Activated naive CD8-positive, alpha-beta T cell treated with anti-CD3 and anti-CD28 coated beads for 36 hours (primary cell): Measurements from ENCODE around the gene CTIF. TPM values are rescaled to one million over a fixed set of nuclear protein-coding genes. Genes with fewer than 3 reads are reported as not detected.

Experiments
- DNase-seq: peaks from one replicate; pipeline ENCODE4 v3.0.0; 2021
- H3K27ac Mint-ChIP-seq: one replicate; pipeline ENCODE4 v1.8.0; 2022; ENCODE audit warnings: mild to moderate bottlenecking, moderate library complexity, mixed read lengths
- H3K27me3 Mint-ChIP-seq: one replicate; pipeline ENCODE4 v1.8.0; 2022; ENCODE audit warnings: mild to moderate bottlenecking, mixed read lengths
- H3K36me3 Mint-ChIP-seq: one replicate; pipeline ENCODE4 v1.8.0; 2021; ENCODE audit warnings: mild to moderate bottlenecking, mixed read lengths
- H3K4me1 Mint-ChIP-seq: one replicate; pipeline ENCODE4 v1.8.0; 2021; ENCODE audit warnings: mixed read lengths
- H3K4me3 Mint-ChIP-seq: one replicate; pipeline ENCODE4 v1.8.0; 2022; ENCODE audit warnings: mild to moderate bottlenecking, moderate library complexity, mixed read lengths
- H3K9me3 Mint-ChIP-seq: one replicate; pipeline ENCODE4 v1.8.0; 2022; ENCODE audit warnings: mixed read lengths
- total RNA-seq, 2 experiments: library from RNA; stranded (reverse); gene quantifications; one replicate each; pipeline ENCODE4 v1.2.3, GENCODE V29; 2021

Gene CTIF
- total RNA-seq, 2 experiments from 2014 or later: 2.3 to 3.5 TPM

- H3K27ac Mint-ChIP-seq: no peak overlapping the region
- no peaks in the 10 kb centered on the region for H3K36me3 Mint-ChIP-seq
- no peaks in the 10 kb centered on the region for H3K9me3 Mint-ChIP-seq
- no peak for DNase-seq
- no peaks in the 10 kb centered on the region for H3K4me1 Mint-ChIP-seq
- no peaks in the 10 kb centered on the region for H3K27me3 Mint-ChIP-seq
- H3K4me3 Mint-ChIP-seq: no peak overlapping the region
Measured at GRCh38 chr18:48757906-48758305, 219.1 kb downstream of the CTIF start.

DNA sequence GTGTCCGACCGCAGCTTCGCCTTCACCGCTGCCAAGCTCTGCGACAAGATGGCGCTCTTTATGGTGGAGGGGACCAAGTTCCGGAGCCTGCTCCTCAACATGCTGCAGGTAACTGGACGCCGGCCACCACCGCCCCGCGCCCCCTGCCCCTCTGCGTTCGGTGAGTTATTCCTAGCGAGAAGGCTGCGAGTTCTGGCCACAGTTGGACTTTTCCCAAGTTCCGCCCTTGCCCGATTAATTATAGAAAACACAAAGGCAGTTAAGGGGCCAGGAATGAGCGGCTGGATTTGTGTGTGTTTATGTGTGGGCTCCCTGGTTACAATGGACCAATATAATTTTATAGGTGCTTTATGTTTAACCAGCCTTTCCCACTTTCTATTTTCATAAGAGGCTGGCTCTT, 222.8 kb downstream of the CTIF start:
- DNase-seq: no peak
- H3K27ac Mint-ChIP-seq: no peak overlapping the region
- H3K9me3 Mint-ChIP-seq: no peaks in the 10 kb centered on the region
- H3K36me3 Mint-ChIP-seq: no peaks in the 10 kb centered on the region
- H3K27me3 Mint-ChIP-seq: no peaks in the 10 kb centered on the region
- no peak overlapping the region for H3K4me3 Mint-ChIP-seq
- no peaks in the 10 kb centered on the region for H3K4me1 Mint-ChIP-seq

DNA sequence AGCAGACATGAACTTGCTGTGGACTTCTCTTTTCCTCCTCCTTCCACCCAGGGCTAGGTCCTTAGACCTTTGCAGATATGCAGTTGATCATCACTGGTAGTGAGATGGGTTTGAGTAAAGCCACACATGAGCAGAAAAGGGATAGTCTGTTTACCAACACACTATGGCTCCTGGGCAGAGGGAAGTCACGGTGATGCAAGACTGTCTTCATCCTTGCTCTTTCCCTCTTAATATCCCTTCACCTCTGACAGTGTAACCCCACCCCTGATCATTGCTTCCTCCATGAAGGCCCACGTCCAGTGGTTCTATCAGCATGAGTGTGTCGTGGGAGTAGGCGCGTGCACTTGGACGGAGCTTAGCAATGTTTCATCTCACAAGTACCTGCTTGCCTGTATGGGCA, 223.2 kb downstream of the CTIF start:
- no peak for DNase-seq
- Mint-ChIP-seq H3K36me3 (no peaks in the 10 kb centered on the region), H3K27ac (no peak overlapping the region), H3K27me3 (no peaks in the 10 kb centered on the region), H3K9me3 (no peaks in the 10 kb centered on the region), H3K4me3 (no peak overlapping the region), H3K4me1 (no peaks in the 10 kb centered on the region)

DNA sequence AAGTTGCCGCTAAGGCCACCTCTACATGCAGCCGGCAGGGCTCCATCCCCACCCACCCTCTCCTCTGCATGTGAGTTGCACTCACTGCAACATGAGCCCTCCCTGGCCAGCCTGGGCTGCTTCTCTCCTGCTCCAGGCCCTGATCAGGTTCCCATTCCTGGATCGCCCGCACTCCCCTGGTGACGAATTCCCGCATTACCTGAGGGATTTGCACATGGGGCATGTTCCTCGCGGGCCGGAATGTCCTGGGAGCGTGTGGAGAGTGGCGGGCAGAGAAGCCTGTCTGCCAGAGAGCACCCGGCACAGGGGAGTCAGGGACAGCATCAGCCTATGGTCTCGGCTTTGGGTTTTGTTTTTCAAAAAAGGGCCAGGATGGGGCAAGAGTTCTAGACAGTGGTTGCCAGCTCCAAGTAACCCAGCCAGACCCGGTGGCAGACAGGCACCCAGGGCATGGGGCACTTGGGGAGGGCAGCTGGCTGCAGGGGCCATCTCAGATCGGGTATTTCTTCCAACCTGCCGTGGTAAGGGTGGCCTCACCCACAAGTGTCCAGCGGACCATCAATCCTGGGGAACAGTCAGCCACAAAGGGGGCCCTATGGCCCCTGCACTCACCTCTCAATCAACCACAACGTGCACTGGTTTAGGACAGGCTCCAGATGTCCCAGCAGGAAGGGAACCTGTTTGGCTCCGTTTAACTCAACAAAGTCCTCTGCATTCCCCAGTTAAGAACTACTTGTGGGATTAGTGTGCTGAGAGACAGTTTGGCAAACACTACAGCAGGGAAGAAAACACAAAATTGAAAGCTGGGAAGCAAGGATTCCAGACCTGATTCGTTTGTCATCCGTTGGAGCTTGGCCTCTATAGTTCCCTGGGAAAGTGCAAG, 224.2 kb downstream of the CTIF start:
- no peaks in the 10 kb centered on the region for H3K9me3 Mint-ChIP-seq
- H3K36me3 Mint-ChIP-seq: no peaks in the 10 kb centered on the region
- no peak overlapping the region for H3K4me3 Mint-ChIP-seq
- no peaks in the 10 kb centered on the region for H3K27me3 Mint-ChIP-seq
- H3K4me1 Mint-ChIP-seq: no peaks in the 10 kb centered on the region
- H3K27ac Mint-ChIP-seq: no peak overlapping the region
- no peak for DNase-seq

DNA sequence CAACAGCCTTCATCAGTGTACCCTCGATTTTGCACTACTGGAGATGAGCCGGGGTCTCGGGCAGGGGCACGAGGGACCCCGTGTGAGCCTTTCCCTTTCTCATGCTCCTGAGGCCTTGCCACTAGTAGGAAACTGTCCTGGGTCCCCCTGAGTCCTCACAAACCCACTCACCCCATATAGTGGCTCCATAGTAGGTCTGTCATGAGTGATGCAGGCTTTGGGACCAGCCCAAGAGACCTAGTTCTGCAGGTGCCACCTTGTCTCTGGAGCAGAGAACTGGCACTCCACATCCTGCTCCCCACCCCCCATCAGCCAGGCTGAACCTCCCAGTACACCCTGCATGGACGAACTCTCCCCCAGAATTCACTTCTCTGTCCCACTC, 224.9 kb downstream of the CTIF start:
- no peak overlapping the region for H3K4me3 Mint-ChIP-seq
- no peaks in the 10 kb centered on the region for H3K36me3 Mint-ChIP-seq
- H3K27ac Mint-ChIP-seq: no peak overlapping the region
- H3K27me3 Mint-ChIP-seq: no peaks in the 10 kb centered on the region
- H3K4me1 Mint-ChIP-seq: no peaks in the 10 kb centered on the region
- DNase-seq: no peak
- H3K9me3 Mint-ChIP-seq: no peaks in the 10 kb centered on the region

DNA sequence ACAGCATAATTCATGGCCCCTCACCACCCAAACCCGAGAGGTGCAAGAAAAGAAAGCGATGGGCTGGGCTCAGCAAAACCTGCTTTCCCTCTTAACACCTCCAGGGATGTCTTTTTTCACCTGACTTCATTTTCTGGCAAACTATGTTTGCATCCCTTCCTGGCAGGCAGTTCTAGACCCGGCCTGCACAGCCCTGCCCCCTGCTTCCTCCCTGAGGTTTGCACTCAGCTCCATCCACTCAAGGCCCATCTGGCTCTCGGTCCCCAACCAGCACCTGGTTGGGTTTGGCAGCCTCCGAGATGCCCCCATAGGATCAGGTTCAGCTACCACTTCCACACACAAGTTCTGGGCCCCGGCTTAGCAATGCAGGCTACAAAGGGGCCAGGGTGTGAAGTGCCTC, 226.2 kb downstream of the CTIF start:
- no peak overlapping the region for H3K27ac Mint-ChIP-seq
- no peak overlapping the region for H3K4me3 Mint-ChIP-seq
- H3K9me3 Mint-ChIP-seq: no peaks in the 10 kb centered on the region
- no peak for DNase-seq
- H3K36me3 Mint-ChIP-seq: no peaks in the 10 kb centered on the region
- no peaks in the 10 kb centered on the region for H3K27me3 Mint-ChIP-seq
- no peaks in the 10 kb centered on the region for H3K4me1 Mint-ChIP-seq

GRCh38 chr18:48766026-48766425, 227.2 kb downstream of the CTIF start:
- H3K4me3 Mint-ChIP-seq: no peak overlapping the region
- H3K36me3 Mint-ChIP-seq: no peaks in the 10 kb centered on the region
- no peaks in the 10 kb centered on the region for H3K4me1 Mint-ChIP-seq
- no peaks in the 10 kb centered on the region for H3K9me3 Mint-ChIP-seq
- no peak for DNase-seq
- no peaks in the 10 kb centered on the region for H3K27me3 Mint-ChIP-seq
- H3K27ac Mint-ChIP-seq: no peak overlapping the region

GRCh38 chr18:48766487-48766886, 227.7 kb downstream of the CTIF start:
- Mint-ChIP-seq H3K27me3 (no peaks in the 10 kb centered on the region), H3K4me3 (no peak overlapping the region), H3K27ac (no peak overlapping the region), H3K36me3 (no peaks in the 10 kb centered on the region), H3K4me1 (no peaks in the 10 kb centered on the region), H3K9me3 (no peaks in the 10 kb centered on the region)
- no peak for DNase-seq

DNA sequence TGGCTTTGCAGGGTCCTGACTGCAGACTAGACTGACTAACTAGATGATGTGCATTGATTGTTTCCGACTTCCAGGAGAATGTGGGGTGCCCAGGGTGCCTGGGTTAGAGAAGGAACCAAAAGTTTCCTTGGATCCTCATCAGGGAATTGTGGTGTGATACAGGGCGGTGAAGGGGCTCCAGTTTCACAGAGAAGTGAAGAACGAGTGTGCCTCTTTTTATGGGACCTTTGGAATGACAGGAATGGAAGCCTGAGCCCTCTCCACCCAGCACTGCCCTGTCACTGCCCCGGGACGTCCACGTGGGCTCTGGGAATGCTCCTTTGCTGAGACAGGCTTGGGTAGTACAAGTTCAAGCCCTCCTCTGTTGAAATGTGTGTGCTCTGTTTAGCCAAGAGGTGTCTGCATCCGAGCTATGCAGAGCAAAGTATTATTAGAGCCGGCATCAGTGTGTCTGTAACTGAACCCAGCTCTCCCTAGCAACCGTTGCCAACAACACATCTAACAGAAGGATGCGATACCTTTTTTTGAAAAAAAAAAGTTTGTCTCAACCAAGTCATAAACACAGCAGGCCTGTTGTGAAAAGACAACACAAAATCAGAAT, 228.4 kb downstream of the CTIF start:
- Mint-ChIP-seq H3K36me3 (no peaks in the 10 kb centered on the region), H3K27me3 (peaks cover 2% of the 10 kb centered on the region), H3K27ac (no peak overlapping the region), H3K9me3 (no peaks in the 10 kb centered on the region), H3K4me1 (no peaks in the 10 kb centered on the region), H3K4me3 (no peak overlapping the region)
- no peak for DNase-seq

DNA sequence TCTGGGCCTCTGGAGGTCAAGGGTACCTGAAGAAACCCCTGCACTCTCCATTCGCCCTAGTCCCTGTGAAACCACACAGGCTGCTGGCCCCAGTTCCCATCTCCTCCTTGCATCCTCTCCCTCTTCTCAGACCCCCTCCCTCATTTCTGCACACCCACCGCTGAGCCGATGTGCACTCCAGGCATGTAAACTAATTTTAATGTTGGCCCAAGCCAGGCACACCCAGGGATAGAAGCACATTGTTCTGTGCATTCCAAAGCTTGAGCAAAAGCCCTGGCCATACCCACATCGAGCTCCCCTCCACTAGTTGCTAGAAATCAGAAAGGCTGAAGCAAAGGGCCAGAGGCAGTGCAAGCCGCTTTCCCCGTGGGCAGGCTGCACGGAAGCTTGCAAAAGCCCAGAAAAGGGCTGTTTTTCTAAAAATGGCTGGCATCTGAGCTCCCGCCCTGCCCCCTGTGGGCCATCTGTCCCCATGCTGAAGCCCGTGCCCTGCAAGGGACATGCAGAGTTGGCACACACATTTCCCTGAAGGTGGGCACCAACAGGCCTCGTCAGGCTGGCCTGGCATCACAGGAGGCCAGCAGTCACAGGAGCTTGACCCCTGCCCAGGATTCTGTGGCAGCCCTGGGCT, 230.3 kb downstream of the CTIF start:
- Mint-ChIP-seq H3K4me3 (no peak overlapping the region), H3K4me1 (no peaks in the 10 kb centered on the region), H3K9me3 (no peaks in the 10 kb centered on the region), H3K27me3 (peaks cover 8% of the 10 kb centered on the region), H3K36me3 (no peaks in the 10 kb centered on the region), H3K27ac (no peak overlapping the region)
- DNase-seq: no peak

DNA sequence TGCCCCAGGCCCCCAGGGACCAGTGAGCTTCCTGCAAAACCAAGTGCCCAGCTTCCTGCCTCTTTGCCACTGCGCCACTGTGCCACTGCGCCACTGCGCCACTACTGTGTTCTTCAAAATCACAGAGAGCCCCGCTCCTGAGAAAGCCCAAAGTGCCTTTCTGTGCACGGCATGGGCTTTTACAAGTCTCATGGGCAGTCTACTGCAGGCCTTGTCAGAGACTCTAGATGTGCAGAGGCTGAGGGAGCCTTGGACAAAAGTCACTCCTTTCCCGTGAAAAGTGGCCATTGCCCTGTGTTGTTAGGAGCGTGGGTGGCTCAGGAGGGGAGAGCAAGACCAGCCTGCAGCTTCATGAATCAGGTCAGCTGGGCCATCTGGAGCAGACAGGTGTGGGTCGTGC, 231.4 kb downstream of the CTIF start:
- Mint-ChIP-seq H3K4me1 (no peaks in the 10 kb centered on the region), H3K4me3 (no peak overlapping the region), H3K36me3 (no peaks in the 10 kb centered on the region), H3K9me3 (no peaks in the 10 kb centered on the region), H3K27ac (no peak overlapping the region), H3K27me3 (peaks cover 8% of the 10 kb centered on the region)
- DNase-seq: no peak

DNA sequence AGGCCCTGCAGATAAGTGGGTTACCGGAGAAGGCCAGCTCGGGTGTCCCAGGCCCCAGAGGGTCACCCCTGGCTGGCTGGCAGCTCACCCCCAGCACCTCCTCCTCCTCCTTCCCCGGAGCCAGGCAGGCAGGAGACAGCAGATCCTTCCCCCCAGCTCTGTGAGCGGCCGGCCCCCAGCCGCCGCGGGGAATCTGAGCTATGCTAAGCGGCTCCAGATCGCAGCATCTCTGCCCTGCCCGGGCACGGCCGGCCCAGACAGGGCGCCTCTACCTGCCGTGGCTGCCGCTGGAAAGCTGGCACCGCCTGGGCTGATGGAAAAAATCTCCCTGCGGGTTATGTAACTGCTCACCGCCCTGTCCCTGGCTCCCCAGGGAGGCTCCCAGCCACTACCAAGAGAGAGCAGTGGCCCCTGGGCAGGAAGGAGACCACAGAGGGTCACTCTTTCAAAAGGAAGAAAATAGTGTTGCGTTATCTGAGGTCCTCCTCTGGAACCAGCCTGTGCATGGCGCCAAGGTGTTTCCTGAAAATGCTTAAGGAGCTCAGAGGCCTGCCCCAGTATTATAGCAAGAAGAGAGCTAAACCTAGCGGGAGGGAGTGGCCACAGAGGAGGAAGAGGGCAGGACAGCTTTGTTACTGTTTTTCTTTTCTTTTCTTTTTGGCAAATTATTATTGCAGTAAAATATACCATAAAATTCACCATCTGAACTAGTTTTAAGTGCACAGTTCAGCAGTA, 233.0 kb downstream of the CTIF start:
- H3K4me1 Mint-ChIP-seq: no peaks in the 10 kb centered on the region
- H3K27ac Mint-ChIP-seq: no peak overlapping the region
- H3K27me3 Mint-ChIP-seq: peaks cover 8% of the 10 kb centered on the region
- H3K4me3 Mint-ChIP-seq: no peak overlapping the region
- no peaks in the 10 kb centered on the region for H3K9me3 Mint-ChIP-seq
- no peaks in the 10 kb centered on the region for H3K36me3 Mint-ChIP-seq
- DNase-seq: no peak

- H3K27ac Mint-ChIP-seq: no peak overlapping the region
- peaks cover 8% of the 10 kb centered on the region for H3K27me3 Mint-ChIP-seq
- H3K9me3 Mint-ChIP-seq: no peaks in the 10 kb centered on the region
- no peak for DNase-seq
- no peak overlapping the region for H3K4me3 Mint-ChIP-seq
- peaks cover 4% of the 10 kb centered on the region for H3K4me1 Mint-ChIP-seq
- no peaks in the 10 kb centered on the region for H3K36me3 Mint-ChIP-seq
Measured at GRCh38 chr18:48772457-48772856, 233.6 kb downstream of the CTIF start.

- no peak for DNase-seq
- Mint-ChIP-seq H3K27ac (no peak overlapping the region), H3K27me3 (peaks cover 8% of the 10 kb centered on the region), H3K4me1 (peaks cover 8% of the 10 kb centered on the region), H3K4me3 (no peak overlapping the region), H3K9me3 (no peaks in the 10 kb centered on the region), H3K36me3 (no peaks in the 10 kb centered on the region)
Measured at GRCh38 chr18:48773821-48774220, 235.0 kb downstream of the CTIF start.

GRCh38 chr18:48774941-48775340, 236.1 kb downstream of the CTIF start:
- H3K4me1 Mint-ChIP-seq: peaks cover 8% of the 10 kb centered on the region
- no peak overlapping the region for H3K4me3 Mint-ChIP-seq
- no peak overlapping the region for H3K27ac Mint-ChIP-seq
- H3K27me3 Mint-ChIP-seq: peaks cover 8% of the 10 kb centered on the region
- DNase-seq: no peak
- H3K9me3 Mint-ChIP-seq: no peaks in the 10 kb centered on the region
- no peaks in the 10 kb centered on the region for H3K36me3 Mint-ChIP-seq
